NCI-H187 treated with DMSO at 0.1 percent for 48 hours (cell line): ENCODE results near the gene GABRB3.
"Not testable (repeated sequence)": the region's sequence is repeated elsewhere in the genome, so short reads cannot be mapped to it uniquely, and the experiment has no call there.

Experiments
- DNase-seq: peaks from one replicate; lab custom pipeline; 2025; lab: John Stamatoyannopoulos, UW

The GABRB3 gene

DNA sequence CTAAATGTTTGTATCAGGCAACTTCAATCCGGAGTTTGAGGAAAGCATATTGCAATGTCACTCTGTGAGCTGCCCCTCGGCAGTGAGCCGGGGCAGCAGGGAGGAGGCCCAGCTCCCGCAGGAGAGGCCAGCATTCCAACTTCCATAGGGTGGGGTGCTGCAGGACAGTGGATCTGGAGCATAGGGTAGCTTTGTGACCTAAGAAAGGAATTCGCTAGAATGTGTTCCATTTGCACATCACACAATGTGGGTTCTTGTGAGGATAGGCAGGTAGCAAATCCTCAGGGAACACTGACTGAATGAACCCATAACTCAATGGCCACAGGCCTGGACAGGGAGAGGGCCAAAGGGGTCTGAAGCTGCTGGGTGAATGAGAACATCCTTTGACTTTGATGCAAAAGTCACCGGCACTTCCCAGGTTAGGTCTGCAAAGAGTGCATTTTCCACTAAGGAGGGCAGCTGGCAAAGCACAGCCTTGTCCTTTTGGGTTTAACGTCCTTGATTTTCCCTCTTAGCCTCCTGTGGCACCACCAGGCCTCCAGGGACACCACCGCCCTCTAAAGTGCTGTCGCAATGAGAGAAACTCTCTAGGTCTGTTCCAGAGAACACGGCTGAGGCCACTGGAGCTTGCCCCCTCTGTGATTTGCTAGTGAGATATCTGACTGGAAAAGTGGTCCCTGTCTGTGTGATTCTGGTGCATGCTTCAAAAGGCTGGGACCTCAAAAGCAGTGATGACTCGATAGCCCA, 36.2 kb downstream of the GABRB3 start:
- no peak for DNase-seq

GRCh38 chr15:26731965-26732364, 40.9 kb downstream of the GABRB3 start:
- no peak for DNase-seq

DNA sequence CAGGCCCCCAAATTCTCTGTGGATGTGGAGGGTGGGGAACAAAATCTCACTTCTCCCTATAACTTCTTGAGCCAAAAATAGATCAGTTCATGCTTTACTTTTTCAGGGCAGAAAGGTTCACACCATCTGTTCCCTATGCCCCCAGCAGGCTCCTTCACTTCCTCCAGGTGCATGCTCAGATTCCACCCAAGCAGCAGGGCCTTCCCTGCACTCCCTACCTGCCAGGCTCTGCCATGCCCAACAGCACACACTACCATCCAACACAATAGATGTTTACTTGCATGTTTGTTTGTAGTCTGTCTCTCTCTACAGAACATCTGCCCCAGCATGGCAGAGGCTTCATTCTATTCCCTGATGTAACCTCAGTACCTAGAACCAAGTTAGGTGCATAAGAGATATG, 43.3 kb downstream of the GABRB3 start:
- DNase-seq = no peak

- DNase-seq = no peak
These were observed 43.8 kb downstream of the GABRB3 start for GRCh38 chr15:26729030-26729429.

DNA sequence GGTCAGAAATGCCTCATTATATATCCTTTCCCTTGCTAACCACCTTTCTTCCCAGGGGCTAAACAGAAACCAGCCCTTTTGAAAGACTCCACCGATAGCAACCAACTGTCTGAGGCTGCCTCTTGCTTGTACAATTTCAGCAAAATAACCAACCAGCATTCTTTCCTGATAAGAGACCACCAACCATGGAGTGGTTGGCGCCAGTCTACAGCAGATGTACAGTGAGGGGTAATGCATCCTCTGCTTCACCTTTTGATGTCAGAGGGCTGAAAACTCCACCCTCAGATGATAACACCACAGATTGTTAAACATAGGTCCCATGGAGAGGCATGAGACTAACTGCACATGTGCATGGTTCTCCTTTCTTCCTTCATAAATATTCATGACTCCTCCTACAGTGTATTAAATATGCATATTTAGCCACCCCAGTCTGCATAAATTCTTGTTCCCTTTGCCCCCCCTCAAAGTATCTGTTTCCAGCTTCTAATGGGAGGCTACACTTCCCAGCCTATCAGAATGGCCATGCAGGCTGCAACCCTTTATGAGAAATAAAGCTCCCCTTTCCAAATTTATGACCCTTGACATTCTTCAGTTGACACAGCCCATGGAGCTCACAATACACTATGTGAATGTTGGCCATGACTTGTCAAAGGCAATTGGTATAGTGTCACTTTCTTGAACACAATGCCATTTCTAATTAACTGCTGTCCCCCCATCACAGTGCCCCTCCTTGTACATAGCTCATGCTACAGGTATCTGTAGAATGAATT, 48.3 kb downstream of the GABRB3 start:
- no peak for DNase-seq

GRCh38 chr15:26722621-26723160, 50.2 kb downstream of the GABRB3 start:
- DNase-seq = no peak

- no peak for DNase-seq
These were observed 51.5 kb downstream of the GABRB3 start for GRCh38 chr15:26721232-26721967.

DNA sequence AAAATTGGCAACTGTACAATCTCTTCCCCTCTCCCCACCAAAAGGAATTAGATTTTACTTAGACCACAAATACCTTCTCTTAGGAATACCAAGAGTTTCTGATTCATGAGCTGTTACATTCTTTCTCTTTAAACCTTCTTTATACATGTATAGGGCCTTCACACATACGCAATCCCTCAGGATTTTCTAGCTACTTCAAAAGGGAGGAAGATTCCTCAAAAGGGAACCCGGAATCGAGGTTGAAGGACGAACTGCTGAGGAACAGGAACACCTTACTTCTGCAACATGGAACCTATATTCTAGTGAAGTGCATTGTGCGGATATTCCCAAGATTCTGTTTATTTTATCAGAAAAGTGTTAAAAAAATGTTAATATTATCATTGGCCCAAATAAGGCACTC, 52.3 kb downstream of the GABRB3 start:
- no peak for DNase-seq

DNA sequence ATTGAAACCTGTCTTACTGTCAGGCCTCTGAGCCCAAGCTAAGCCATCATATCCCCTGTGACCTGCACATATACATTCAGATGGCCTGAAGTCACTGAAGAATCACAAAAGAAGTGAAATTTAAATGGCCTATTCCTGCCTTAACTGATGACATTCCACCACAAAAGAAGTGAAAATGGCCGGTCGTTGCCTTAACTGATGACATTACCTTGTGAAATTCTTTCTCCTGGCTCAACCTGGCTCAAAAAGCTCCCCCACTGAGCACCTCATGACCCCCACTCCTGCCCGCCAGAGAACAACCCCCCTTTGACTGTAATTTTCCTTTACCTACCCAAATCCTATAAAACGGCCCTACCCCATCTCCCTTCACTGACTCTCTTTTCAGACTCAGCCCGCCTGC, 53.0 kb downstream of the GABRB3 start:
- DNase-seq = not testable (repeated sequence)

DNA sequence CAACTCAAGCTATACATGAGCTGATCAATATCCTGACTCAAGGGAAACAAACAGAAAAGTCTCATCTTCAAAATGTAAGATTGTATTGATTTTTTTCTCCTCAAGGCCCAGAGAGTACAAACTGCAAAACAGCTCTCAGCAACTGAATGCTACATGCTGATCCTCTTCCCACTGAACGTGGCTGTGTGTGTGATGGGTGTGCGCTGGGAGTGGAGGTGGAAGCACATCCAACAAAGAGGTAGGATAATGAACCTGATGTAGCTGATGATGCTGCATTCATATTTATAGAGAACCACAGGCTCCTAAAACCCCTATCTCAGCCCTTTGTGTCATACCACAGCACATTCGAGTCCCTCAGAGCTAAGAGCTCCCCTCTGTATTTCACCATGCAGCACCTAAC, 56.8 kb downstream of the GABRB3 start:
- DNase-seq = no peak

DNA sequence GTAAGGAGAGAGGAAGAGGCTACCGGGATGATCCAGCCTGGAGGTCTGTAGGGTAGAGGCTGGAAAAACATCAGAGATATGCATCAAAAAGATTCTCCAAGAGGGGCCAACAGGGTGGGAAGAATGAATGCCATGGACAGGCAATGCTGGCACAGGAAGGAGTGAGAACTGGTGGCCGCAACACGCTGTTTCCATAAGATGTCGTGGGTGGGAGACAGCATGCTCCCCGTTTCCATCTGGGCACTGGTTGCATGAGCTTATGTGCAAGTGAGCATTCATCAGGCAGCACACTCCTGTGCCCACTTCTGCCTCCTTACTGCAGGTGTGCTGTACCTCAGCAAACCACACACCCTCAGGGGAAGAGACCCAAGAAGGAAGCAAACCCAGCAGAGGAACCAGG, 59.4 kb downstream of the GABRB3 start:
- DNase-seq = no peak

DNA sequence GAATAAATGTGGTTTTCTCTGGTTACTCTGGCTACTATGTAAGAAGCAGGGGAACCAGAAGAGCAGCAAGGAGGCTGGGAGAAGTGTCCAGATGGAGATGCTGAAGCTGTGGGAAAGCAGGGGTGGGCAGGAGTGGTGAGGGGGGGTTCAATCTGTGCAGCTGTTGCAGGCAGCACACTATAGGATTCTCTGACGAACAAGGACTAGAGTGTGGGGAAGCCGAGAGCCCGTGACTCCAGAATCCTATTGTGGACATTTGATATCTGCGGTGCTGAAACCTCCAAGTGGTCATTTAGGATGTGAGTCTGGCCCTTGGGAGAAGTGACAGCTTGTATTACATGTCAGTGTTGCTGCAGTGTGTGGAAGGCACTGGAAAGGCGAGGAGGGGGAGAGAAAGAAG, 60.5 kb downstream of the GABRB3 start:
- DNase-seq = no peak

DNA sequence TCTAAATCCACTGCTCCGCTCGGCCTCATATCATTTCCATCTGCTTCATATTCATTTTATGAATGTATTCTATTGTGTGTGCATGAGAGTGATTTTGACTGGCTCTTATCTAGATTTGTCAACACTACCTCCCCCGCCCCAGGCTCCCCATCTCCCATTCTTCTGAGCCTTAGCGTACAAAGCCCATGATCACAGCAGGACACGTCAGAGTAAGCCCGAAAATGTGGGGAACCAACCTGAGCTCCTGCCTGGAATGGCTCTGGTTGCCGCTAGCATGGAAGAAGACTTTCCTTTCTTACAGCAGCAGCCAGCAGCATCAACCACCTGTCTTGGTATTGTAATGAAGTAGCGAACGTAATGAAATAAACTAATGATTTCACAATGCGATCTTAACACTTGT, 61.4 kb downstream of the GABRB3 start:
- no peak for DNase-seq

DNA sequence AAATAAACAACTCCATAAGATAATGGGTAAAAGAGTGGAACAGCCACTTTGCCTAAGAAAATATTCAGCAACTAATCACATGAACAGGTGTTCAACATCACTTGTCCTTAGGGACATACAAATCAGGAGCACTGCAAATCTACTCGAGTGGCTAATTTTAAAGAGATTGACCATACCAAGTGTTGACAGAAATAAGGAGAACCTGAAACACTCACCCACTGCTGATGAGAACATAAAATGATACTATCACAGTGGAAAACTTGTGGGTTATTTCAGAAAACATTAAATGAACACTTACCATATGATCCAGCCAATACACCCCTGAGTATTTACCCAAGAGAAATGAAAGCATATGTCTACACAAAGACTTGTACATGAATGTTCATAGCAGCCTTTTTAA, 70.5 kb downstream of the GABRB3 start:
- no peak for DNase-seq

DNA sequence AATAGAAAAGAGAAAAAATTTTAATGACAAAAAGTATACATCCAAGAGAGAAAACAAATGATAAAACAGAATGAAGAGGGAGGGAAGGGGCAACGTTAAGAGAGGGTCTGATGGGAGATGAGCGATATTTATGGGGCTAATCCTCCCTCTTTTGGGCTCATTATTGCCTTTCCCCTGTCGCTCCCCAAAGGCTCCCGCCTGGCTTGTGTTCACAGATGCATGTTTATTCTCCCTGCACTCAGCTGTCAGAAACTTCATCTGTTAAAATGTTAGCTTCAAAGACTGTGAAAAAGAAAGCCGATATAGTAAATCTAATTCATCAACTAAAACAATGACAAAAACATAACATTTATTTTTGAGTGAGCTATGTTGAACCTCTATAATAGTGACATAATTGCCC, 74.3 kb downstream of the GABRB3 start:
- no peak for DNase-seq

GRCh38 chr15:26697913-26698312, 75.0 kb downstream of the GABRB3 start:
- no peak for DNase-seq

DNA sequence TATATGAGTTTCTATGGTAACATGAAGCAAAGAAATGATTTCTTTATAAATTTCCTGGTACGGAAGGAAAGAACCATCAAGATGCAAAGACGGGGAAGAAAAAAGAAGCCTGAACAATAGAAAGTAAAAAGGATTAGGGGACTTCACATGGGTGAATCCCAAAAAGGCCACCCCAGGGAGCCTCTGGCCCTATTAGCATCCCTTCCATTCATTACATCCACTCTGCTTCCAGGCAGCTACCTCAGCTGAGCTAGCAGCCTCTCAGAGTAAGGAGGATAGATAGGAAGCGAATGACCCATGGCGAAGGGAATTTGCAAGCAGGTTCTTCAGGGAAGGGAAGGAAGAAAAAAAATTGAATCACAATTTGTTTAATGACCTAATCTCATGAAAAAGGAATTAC, 81.6 kb downstream of the GABRB3 start:
- DNase-seq = no peak

DNA sequence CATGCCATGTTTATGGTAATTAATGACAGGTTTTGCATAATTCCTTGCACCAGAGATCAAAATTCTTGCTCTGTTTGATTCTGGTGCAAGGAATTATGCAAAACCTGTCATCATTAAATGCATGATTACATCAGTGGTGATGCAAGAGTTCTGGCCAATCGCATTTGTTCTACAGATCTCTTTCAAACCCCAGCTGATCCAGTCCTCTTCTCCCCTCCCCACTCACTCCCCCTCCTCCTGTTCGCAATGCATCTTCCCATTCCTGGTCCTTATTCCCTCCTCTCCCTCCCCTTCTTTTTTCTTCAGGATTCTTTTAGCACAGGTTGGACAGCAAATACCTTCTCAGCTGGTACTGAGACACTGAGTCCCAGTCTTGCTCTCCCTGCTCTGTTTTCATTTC, 82.1 kb downstream of the GABRB3 start:
- DNase-seq = no peak

DNA sequence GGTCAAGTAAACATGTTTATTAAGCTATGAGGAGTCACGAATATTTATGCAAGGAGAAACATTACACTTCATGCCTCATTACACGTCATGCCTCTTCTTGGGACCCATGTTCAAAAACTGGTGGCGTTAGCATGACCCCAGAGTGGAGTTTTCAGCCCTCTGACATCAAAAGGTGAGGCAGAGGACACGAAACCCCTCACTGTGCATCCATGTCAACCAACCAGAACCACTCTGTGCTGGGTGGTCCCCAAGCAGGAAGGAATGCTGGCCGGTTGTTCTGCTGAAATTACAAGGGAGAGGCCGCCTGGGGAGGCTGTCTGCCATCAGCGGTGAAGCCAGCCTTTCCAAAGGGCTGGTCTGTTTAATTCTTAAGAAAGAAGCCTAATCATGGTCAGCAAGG, 83.4 kb downstream of the GABRB3 start:
- no peak for DNase-seq

DNA sequence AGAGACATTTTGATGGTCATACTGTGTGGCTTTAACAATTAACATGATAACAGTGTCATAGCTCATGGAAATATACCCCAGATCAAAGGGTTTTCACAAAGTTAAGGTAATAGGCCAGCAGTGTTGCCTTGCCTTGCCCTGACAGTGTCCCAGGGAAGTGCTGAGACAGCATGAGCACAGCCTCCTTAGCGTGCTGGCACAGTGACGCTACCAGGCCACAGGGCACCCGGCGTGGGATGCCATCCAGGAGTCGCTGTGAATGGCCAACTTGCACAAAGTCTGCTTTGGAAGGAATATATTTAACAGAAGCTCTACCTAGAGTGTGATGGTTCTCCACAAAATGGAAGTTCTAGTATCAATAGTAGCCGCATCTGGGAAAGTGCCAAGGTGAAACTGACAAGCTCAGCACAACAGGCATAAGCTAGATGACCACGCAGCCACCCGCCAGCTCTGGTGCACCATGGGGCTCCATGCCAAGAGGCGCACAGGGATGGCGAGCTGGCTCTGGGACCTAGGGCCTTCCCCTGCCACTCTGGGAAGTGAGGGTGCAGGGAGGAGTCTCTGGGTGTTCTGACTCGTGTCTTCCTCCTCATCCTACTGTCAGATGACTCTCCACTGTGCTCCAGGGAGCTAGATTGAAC, 86.2 kb downstream of the GABRB3 start:
- DNase-seq = no peak

- DNase-seq = no peak
These were observed 90.2 kb downstream of the GABRB3 start for GRCh38 chr15:26682598-26683164.

GRCh38 chr15:26679927-26680326, 92.9 kb downstream of the GABRB3 start:
- DNase-seq = no peak
